HL-60 (cell line): ENCODE results near the gene IFRD1.

Experiments used
- CTCF ChIP-seq: IDR thresholded peaks from one replicate; pipeline ENCODE4 v1.5.1; 2011; ENCODE audit warnings: low read length, control low read depth, inconsistent platforms; ENCODE audit not compliant: insufficient read depth
- POLR2AphosphoS5 ChIP-seq: IDR thresholded peaks from 2 replicates; pipeline ENCODE4 v1.6.1; 2012; ENCODE audit warnings: low read depth

DNA sequence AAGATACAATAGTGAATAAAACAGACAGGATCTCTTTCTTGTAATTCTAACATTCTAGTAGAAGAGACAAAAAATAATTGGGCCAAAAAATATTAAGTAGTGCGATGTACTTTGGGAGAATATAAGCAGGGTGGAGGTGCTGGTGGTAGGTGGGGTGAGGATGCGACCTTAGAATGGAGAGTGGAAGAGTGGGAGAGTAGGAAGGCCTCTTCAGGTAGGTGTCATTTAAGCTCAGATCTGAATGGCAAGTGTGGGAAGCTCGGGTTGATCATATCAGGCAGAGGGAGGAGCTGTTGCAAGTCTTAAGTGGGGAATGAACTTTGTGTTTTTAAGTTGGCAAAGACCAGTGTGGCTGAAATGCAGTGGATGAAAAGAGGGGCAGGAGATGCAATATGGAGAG, 3.8 kb upstream of the IFRD1 start:
- TF ChIP-seq POLR2AphosphoS5, result no peak
- TF ChIP-seq CTCF, result no peak
